Naive thymus-derived CD4-positive, alpha-beta T cell (primary cell): ENCODE results near the gene GALNT15. TPM values are rescaled to one million over a fixed set of nuclear protein-coding genes. Genes with fewer than 3 reads are reported as not detected.

ENCODE experiments used
- ATAC-seq: fragments of 150-1000 bp; cut with Tn5 transposase; 2 replicates; pipeline ENCODE4 v1.10.0; 2021; ENCODE audit warnings: mild to moderate bottlenecking, moderate library complexity
- CTCF ChIA-PET: fragments of 350-600 bp; sonication (Branson Sonifier 250); formaldehyde crosslinking; loops from one replicate; lab custom pipeline; 2021; ENCODE audit warnings: antibody characterized with exemption; lab: Charles Lee
- POLR2A ChIA-PET: fragments of 350-600 bp; sonication (Branson Sonifier 250); formaldehyde crosslinking; loops from one replicate; lab custom pipeline; 2021; ENCODE audit warnings: antibody characterized with exemption, inconsistent platforms; lab: Charles Lee
- DNase-seq, 9 donors: peaks; one replicate each; pipeline versions ENCODE4 v3.0.0 to v3.0.0-alpha.2; 2020 to 2022; ENCODE audit warnings: mixed read lengths in 1 of 9
- H3K27ac ChIP-seq: one replicate; pipeline ENCODE4 v1.7.0; 2013; ENCODE audit warnings: mild to moderate bottlenecking, low read depth, low read length, moderate library complexity
- H3K27me3 ChIP-seq, 2 donors: one replicate each; pipeline ENCODE4 v1.7.0; 2013; ENCODE audit warnings: low read length in 2 of 2, mild to moderate bottlenecking in 2 of 2, moderate library complexity in 2 of 2; ENCODE audit not compliant: control insufficient read depth in 2 of 2, insufficient read depth in 2 of 2
- H3K36me3 ChIP-seq, 3 experiments: 1 replicate in 2 of 3; 2 replicates in 1 of 3; pipeline ENCODE4 v1.7.0; 2013; ENCODE audit warnings: low read length in 3 of 3, mild to moderate bottlenecking in 3 of 3, moderate library complexity in 1 of 3; ENCODE audit not compliant: insufficient read depth in 3 of 3, control insufficient read depth in 2 of 3
- H3K4me1 ChIP-seq, 2 donors: one replicate each; pipeline ENCODE4 v1.7.0; 2013; ENCODE audit warnings: low read length in 2 of 2, mild to moderate bottlenecking in 2 of 2, moderate library complexity in 1 of 2; ENCODE audit not compliant: control insufficient read depth in 2 of 2, insufficient read depth in 2 of 2
- H3K4me3 ChIP-seq: 2 replicates; pipeline ENCODE4 v1.7.0; 2013; ENCODE audit warnings: mild to moderate bottlenecking, low read length
- H3K9me3 ChIP-seq, 3 experiments: 1 replicate in 2 of 3; 2 replicates in 1 of 3; pipeline ENCODE4 v1.7.0; 2013; ENCODE audit warnings: low read length in 3 of 3; ENCODE audit not compliant: control insufficient read depth in 2 of 3
- H3K27ac Mint-ChIP-seq, 9 donors: one replicate each; pipeline ENCODE4 v1.8.0; 2020 to 2022; ENCODE audit warnings: mixed read lengths in 9 of 9, mild to moderate bottlenecking in 8 of 9, moderate library complexity in 5 of 9, inconsistent platforms in 2 of 9
- H3K27me3 Mint-ChIP-seq, 5 donors: one replicate each; pipeline ENCODE4 v1.8.0; 2021 to 2022; ENCODE audit warnings: mixed read lengths in 5 of 5, mild to moderate bottlenecking in 1 of 5
- H3K36me3 Mint-ChIP-seq, 5 donors: one replicate each; pipeline ENCODE4 v1.8.0; 2020 to 2022; ENCODE audit warnings: mixed read lengths in 5 of 5, mild to moderate bottlenecking in 3 of 5, inconsistent platforms in 1 of 5
- H3K4me1 Mint-ChIP-seq, 7 donors: one replicate each; pipeline ENCODE4 v1.8.0; 2020 to 2022; ENCODE audit warnings: mixed read lengths in 7 of 7, mild to moderate bottlenecking in 3 of 7, inconsistent platforms in 1 of 7
- H3K4me3 Mint-ChIP-seq, 10 donors: one replicate each; pipeline ENCODE4 v1.8.0; 2020 to 2022; ENCODE audit warnings: mild to moderate bottlenecking in 10 of 10, mixed read lengths in 10 of 10, moderate library complexity in 6 of 10, inconsistent platforms in 2 of 10
- H3K9me3 Mint-ChIP-seq, 11 donors: one replicate each; pipeline ENCODE4 v1.8.0; 2020 to 2022; ENCODE audit warnings: mixed read lengths in 11 of 11, mild to moderate bottlenecking in 4 of 11, inconsistent platforms in 1 of 11, moderate library complexity in 1 of 11
- intact Hi-C, 2 donors: fragments of 100-400 bp; cut with micrococcal nuclease; formaldehyde crosslinking; loops; one replicate each; pipeline ENCODE4 v1.15.1; 2023
- polyA plus RNA-seq, 2 donors: library from polyadenylated mRNA; unstranded; fragments of 300-500 nt; fragmentation: Illumina TruSeq; gene quantifications; one replicate each; pipeline ENCODE4 v1.2.3, GENCODE V29; 2021
- total RNA-seq, 6 experiments: library from RNA in 5 of 6; stranded (reverse) in 5 of 6; gene quantifications; 1 replicate in 5 of 6; 2 replicates in 1 of 6; pipeline ENCODE4 v1.2.3 and lab custom pipeline; 2021 to 2026

Gene GALNT15
- total and polyA plus RNA-seq, 7 experiments from 2014 or later = 0.46 TPM; not detected in 6

DNA sequence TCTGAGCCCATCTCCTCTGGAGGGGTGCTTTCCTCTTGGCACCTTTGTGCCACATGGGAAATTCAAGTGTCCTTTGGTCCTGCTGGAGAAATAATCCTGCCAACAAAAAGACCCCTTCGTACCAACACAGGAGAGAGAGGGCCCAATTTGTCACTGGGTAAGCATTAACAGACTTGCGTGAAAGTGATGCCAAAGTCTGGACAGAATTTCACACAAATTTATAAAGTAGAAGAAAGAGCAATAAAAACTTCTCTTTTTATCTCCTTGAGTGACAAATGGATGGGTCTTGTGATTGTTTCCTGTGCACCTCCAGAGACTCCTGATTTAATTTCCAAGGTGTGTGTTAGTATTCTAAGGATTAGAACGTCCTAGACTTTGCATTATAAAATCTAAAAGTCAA, 75.4 kb downstream of the GALNT15 start:
- DNase-seq (no peak), ATAC-seq (no peak)
- no peaks in the 10 kb centered on the region for H3K9me3 Mint-ChIP-seq
- no peaks in the 10 kb centered on the region for H3K27me3 Mint-ChIP-seq
- H3K27me3 ChIP-seq = no peaks in the 10 kb centered on the region
- intact Hi-C loops = loop anchor here in 1 of 2 donors (5.0 kb wide), 1 partner anchor 1143 kb away; no protein-coding TSS in a partner anchor
- no peaks in the 10 kb centered on the region for H3K36me3 Mint-ChIP-seq
- H3K9me3 ChIP-seq = no peaks in the 10 kb centered on the region
- H3K4me3 Mint-ChIP-seq = no peak overlapping the region
- H3K4me1 Mint-ChIP-seq = peaks cover 0 to 29% (median 8%) of the 10 kb centered on the region in 7 donors
- H3K27ac ChIP-seq = no peak overlapping the region
- no peak overlapping the region for H3K27ac Mint-ChIP-seq
- ChIA-PET CTCF (no interaction called here), POLR2A (no interaction called here)
- H3K36me3 ChIP-seq = no peaks in the 10 kb centered on the region
- H3K4me1 ChIP-seq = peaks cover 0 to 3% of the 10 kb centered on the region in 2 donors
- H3K4me3 ChIP-seq = no peak overlapping the region

DNA sequence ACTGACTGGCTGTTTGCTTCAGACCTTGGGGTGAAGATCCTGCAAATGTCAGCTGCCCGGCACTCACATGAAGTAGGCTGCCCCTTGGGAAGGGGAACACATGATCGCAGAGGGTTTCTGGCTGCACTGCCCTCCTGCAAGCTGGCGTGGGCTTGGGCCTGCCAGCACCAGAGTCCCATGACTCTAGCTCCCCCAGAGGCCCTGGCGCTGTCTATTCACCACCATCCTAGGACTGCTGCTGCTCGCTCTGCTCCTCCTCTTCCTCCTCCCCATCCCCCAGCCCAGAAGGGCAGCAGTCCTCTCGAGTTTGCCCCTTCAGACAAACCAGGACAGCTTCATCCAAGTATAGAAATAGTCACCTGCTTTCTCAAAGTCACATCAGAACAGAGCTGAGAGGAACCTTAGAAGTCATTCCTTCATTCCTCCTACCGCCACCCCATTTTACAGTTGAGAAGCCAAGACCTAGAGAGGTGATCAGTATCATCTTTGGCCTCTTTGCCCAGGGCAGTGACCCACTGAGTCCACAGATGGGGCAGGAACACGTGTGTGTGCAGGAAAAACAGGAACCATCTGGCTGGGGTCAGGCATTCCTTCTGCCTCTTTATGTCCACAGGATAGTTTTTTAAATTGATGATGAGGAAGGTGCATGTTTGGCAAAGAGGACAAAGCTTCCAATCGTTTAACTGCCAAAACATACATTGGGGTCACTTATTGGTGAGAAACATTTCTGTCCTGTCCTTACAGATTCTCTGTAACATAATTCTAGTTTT, 77.0 kb downstream of the GALNT15 start:
- intact Hi-C loops = no loop called here
- H3K27ac Mint-ChIP-seq = no peak overlapping the region
- peaks cover 0 to 3% of the 10 kb centered on the region in 2 donors for H3K4me1 ChIP-seq
- no peaks in the 10 kb centered on the region for H3K36me3 ChIP-seq
- no peak overlapping the region for H3K27ac ChIP-seq
- H3K36me3 Mint-ChIP-seq = no peaks in the 10 kb centered on the region
- H3K4me3 Mint-ChIP-seq = no peak overlapping the region
- ATAC-seq (no peak), DNase-seq (no peak)
- CTCF ChIA-PET = interaction anchor here (0.9 kb wide), 1 partner anchor 8 kb away, joined by 3 read pairs; no protein-coding TSS in a partner anchor
- no peak overlapping the region for H3K4me3 ChIP-seq
- no peaks in the 10 kb centered on the region for H3K9me3 Mint-ChIP-seq
- peaks cover 0 to 26% (median 8%) of the 10 kb centered on the region in 7 donors for H3K4me1 Mint-ChIP-seq
- H3K27me3 ChIP-seq = no peaks in the 10 kb centered on the region
- H3K9me3 ChIP-seq = no peaks in the 10 kb centered on the region
- POLR2A ChIA-PET = interaction anchor here (1.2 kb wide), 1 partner anchor 12 kb away, joined by 3 read pairs; no protein-coding TSS in a partner anchor
- no peaks in the 10 kb centered on the region for H3K27me3 Mint-ChIP-seq

DNA sequence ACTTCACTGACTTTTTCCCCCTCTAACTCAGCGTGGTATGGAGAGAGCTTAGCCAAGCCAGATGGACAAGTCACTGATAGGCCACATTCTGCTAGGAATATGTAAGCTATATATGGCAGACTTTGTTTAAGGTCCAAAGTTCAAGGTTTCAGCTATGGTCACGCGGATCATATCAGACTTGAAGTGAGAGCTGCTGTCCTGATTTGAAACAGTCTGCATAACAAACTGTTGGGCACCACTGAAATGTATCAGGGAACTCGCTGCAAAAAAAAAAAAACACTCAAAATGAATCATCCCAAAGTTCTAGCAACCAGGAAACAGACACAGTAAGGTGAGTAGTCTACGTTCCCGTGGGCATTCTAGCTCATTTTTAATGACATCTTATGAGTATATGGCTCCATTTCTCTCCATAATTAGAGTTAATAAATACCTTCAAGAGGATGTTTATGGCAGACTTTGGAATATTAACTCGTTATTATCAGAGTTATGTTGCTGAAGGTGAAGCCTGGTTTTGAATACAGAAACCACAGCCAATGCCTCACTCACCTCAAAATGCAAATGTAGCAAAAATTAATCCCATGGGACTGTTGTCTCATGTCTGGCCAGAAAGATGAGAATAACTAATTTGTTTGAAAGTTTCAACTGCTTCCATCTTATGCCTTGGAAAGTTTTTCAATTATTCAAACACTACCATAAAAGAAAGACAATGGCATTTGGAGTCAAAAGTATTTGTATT, 77.9 kb downstream of the GALNT15 start:
- no peaks in the 10 kb centered on the region for H3K27me3 Mint-ChIP-seq
- POLR2A ChIA-PET = no interaction called here

DNA sequence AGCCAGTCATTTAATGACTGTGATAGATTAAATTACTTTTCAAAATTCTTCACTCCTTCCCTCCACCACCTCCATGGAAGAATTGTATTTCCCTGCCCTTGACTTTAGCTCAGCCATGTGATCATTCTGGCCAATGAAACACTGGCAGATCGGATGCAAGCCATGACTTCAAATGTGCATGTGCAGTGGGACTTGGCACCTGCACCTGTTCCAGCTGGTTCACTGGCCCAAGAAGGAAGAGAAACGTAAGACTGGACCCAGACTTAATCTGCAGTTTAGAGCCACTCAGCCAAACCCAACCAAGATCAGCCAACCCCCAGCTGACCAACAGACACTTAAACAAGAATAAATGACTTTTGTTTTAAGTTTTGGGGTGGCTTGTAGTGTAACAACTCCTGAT, 78.5 kb downstream of the GALNT15 start:
- ChIA-PET POLR2A (interaction anchor here (0.7 to 1.6 kb wide), 2 partner anchors 12 to 20 kb away, joined by 3 read pairs; partner anchors contain the start of genes DPH3 and OXNAD1), CTCF (no interaction called here)
- no peaks in the 10 kb centered on the region for H3K9me3 Mint-ChIP-seq
- H3K9me3 ChIP-seq = no peaks in the 10 kb centered on the region
- peaks cover 0 to 24% (median 1%) of the 10 kb centered on the region in 7 donors for H3K4me1 Mint-ChIP-seq
- H3K27ac ChIP-seq = no peak overlapping the region
- H3K27me3 Mint-ChIP-seq = no peaks in the 10 kb centered on the region
- H3K36me3 ChIP-seq = no peaks in the 10 kb centered on the region
- H3K4me3 Mint-ChIP-seq = no peak overlapping the region
- no peaks in the 10 kb centered on the region for H3K36me3 Mint-ChIP-seq
- H3K27me3 ChIP-seq = no peaks in the 10 kb centered on the region
- no peak overlapping the region for H3K4me3 ChIP-seq
- DNase-seq (no peak), ATAC-seq (no peak)
- H3K4me1 ChIP-seq = peaks cover 0 to 3% of the 10 kb centered on the region in 2 donors
- H3K27ac Mint-ChIP-seq = no peak overlapping the region
- intact Hi-C loops = no loop called here

More for the DNA sequence above, 77.9 kb downstream of the GALNT15 start:
- Mint-ChIP-seq H3K9me3 (no peaks in the 10 kb centered on the region), H3K4me1 (peaks cover 0 to 28% (median 3%) of the 10 kb centered on the region in 7 donors), H3K36me3 (no peaks in the 10 kb centered on the region), H3K4me3 (no peak overlapping the region), H3K27ac (no peak overlapping the region)
- ATAC-seq (no peak), DNase-seq (no peak)
- intact Hi-C loops = no loop called here
- Histone ChIP-seq H3K9me3 (no peaks in the 10 kb centered on the region), H3K27ac (no peak overlapping the region), H3K36me3 (no peaks in the 10 kb centered on the region), H3K4me1 (peaks cover 0 to 3% of the 10 kb centered on the region in 2 donors), H3K4me3 (no peak overlapping the region), H3K27me3 (no peaks in the 10 kb centered on the region)
- CTCF ChIA-PET = interaction anchor here (0.9 kb wide), 1 partner anchor 9 kb away, joined by 3 read pairs; no protein-coding TSS in a partner anchor

DNA sequence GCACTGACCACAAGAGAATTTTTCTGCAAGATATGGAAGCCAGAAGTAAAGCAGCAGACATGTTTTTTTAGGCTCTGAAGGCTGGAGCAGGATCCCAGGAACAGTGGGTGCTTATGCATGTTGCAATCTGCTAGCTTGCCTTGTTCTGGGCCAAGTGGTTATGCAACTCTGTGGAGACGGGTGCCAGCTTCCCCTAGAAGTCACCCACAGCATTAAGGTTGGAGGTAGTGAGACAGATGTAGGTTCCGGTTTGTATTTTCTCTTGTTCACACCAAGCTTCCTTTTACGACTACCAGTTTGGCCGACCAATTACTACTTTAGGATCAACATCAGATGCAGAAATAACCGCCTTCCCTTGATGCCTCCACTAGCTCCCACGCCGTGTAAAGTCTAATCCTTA, 79.1 kb downstream of the GALNT15 start:
- ATAC-seq (peak; percentile 65), DNase-seq (no peak)
- Histone ChIP-seq H3K36me3 (no peaks in the 10 kb centered on the region), H3K4me3 (no peak overlapping the region), H3K27ac (no peak overlapping the region), H3K9me3 (no peaks in the 10 kb centered on the region), H3K4me1 (peaks cover 2 to 3% of the 10 kb centered on the region in 2 donors), H3K27me3 (no peaks in the 10 kb centered on the region)
- H3K4me1 Mint-ChIP-seq = peaks cover 0 to 22% (median 1%) of the 10 kb centered on the region in 7 donors
- no peak overlapping the region for H3K4me3 Mint-ChIP-seq
- no peak overlapping the region for H3K27ac Mint-ChIP-seq
- ChIA-PET POLR2A (interaction anchor here (0.7 to 1.6 kb wide), 2 partner anchors 11 to 21 kb away, joined by 3 read pairs; partner anchors contain the start of genes DPH3 and OXNAD1), CTCF (interaction anchor here (0.6 kb wide), 1 partner anchor 204 kb away, joined by 3 read pairs; no protein-coding TSS in a partner anchor)
- no peaks in the 10 kb centered on the region for H3K27me3 Mint-ChIP-seq
- no peaks in the 10 kb centered on the region for H3K36me3 Mint-ChIP-seq
- intact Hi-C loops = no loop called here
- no peaks in the 10 kb centered on the region for H3K9me3 Mint-ChIP-seq

DNA sequence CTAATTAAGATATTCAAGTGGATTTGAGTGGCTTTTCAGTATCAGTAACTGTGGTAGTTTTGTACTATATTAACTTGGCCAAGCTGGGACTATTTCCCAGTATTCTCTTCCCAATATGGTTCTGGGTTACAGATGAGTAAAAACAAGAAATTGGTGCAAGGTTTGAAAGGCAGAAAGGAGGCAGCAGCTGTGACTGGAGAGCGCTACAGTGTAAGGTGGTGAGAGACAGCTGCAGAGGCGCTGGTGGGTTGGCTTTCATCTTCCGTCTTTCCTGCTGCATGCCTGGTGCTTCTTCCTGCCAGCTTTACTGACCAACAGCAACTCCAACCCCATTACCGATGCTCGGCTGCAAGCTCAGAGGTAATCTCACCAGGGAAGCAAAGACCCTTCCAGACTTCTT, 80.4 kb downstream of the GALNT15 start:
- POLR2A ChIA-PET = interaction anchor here (0.6 to 1.6 kb wide), 2 partner anchors 10 to 72 kb away, joined by 3 read pairs; partner anchors contain the start of genes DPH3 and OXNAD1
- H3K27ac Mint-ChIP-seq = peak overlapping the region in 2 of 9 donors; percentile 51 to 76
- H3K9me3 ChIP-seq = no peaks in the 10 kb centered on the region
- H3K27me3 ChIP-seq = no peaks in the 10 kb centered on the region
- peaks cover 3 to 8% of the 10 kb centered on the region in 2 donors for H3K4me1 ChIP-seq
- ATAC-seq = no peak
- H3K36me3 ChIP-seq = peaks cover 0 to 4% (median 0%) of the 10 kb centered on the region in 3 experiments
- no peaks in the 10 kb centered on the region for H3K9me3 Mint-ChIP-seq
- intact Hi-C loops = no loop called here
- no peak overlapping the region for H3K4me3 ChIP-seq
- no peak for DNase-seq
- H3K4me1 Mint-ChIP-seq = peaks cover 3 to 25% (median 14%) of the 10 kb centered on the region in 7 donors
- H3K27ac ChIP-seq = no peak overlapping the region
- no peaks in the 10 kb centered on the region for H3K27me3 Mint-ChIP-seq
- CTCF ChIA-PET = no interaction called here
- peak overlapping the region in 1 of 10 donors; percentile 76 for H3K4me3 Mint-ChIP-seq
- H3K36me3 Mint-ChIP-seq = peaks cover 0 to 3% (median 0%) of the 10 kb centered on the region in 5 donors
